BLaER1 treated with 17β-estradiol and CSF1 and Interleukin-3, amounts not matched to agents 10 nM and 100 nM (cell line): ENCODE results near the gene RTN1.

Experiments
- H3K27ac ChIP-seq, 11 experiments: shearing (Covaris generic); formaldehyde crosslinking; 2 replicates each; pipeline ENCODE4 v1.8.1; 2022
- H3K27me3 ChIP-seq, 11 experiments: shearing (Covaris generic); formaldehyde crosslinking; 2 replicates each; pipeline ENCODE4 v1.8.1; 2022
- H3K36me3 ChIP-seq, 11 experiments: shearing (Covaris generic); formaldehyde crosslinking; 2 replicates each; pipeline ENCODE4 v1.8.1; 2022
- H3K4me1 ChIP-seq, 10 experiments: shearing (Covaris generic); formaldehyde crosslinking; 2 replicates each; pipeline ENCODE4 v1.8.1; 2022
- H3K4me2 ChIP-seq, 11 experiments: shearing (Covaris generic); formaldehyde crosslinking; 2 replicates each; pipeline ENCODE4 v1.8.1; 2022
- H3K4me3 ChIP-seq, 10 experiments: shearing (Covaris generic); formaldehyde crosslinking; 2 replicates each; pipeline ENCODE4 v1.8.1; 2022
- H3K9ac ChIP-seq, 11 experiments: shearing (Covaris generic); formaldehyde crosslinking; 2 replicates each; pipeline ENCODE4 v1.8.1; 2022
- H3K9me3 ChIP-seq, 11 experiments: shearing (Covaris generic); formaldehyde crosslinking; replicated peaks in 1 of 11; 2 replicates each; pipeline ENCODE4 v1.8.1; 2022
- H4K20me1 ChIP-seq, 11 experiments: shearing (Covaris generic); formaldehyde crosslinking; 2 replicates each; pipeline ENCODE4 v1.8.1; 2022
- Cebpa-rat ChIP-seq, 11 experiments: shearing (Covaris generic); IDR thresholded peaks; 2 replicates each; pipeline ENCODE4 v1.8.1; 2022

Gene RTN1

GRCh38 chr14:59582845-59583509 is 287.6 kb downstream of the RTN1 start:
- H3K4me1 ChIP-seq = peaks cover 5 to 18% (median 10%) of the 10 kb centered on the region in 10 experiments; a peak in 16 of 20 replicates
- H3K9me3 ChIP-seq = peaks cover 0 to 14% (median 7%) of the 10 kb centered on the region in 11 experiments; a peak in 9 of 22 replicates
- no peak overlapping the region for H3K9ac ChIP-seq
- H3K4me2 ChIP-seq = peak overlapping the region in 1 of 11 experiments; percentile 34; a peak in 1 of 22 replicates
- H3K27ac ChIP-seq = no peak overlapping the region
- no peaks in the 10 kb centered on the region for H3K36me3 ChIP-seq
- H3K4me3 ChIP-seq = no peak overlapping the region
- H4K20me1 ChIP-seq = no peaks in the 10 kb centered on the region
- TF ChIP-seq Cebpa-rat (IDR thresholded peaks at IDR 0.05) = no peak
- H3K27me3 ChIP-seq = no peaks in the 10 kb centered on the region

DNA sequence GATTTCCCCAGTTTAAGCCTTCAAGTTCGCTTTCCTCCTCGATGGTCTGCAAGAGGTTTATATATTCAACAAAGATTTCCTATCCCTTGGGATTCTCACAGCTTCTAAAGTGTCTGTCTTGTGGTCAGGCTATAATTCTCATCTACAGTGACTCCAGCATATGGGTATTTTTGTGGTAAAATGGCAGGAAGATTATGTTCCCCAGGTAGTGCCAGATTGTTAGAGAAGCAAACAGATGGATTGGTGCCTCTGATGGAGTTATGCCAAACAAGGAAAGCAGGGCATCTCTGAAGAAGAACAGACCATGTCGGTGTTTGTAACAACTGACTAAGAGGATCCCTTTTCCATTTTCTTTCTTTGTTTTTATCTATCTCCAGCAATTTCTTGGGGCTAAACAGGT is 288.4 kb downstream of the RTN1 start:
- Histone ChIP-seq H3K9me3 (peaks cover 0 to 14% (median 7%) of the 10 kb centered on the region in 11 experiments; a peak in 9 of 22 replicates), H3K27ac (no peak overlapping the region), H3K36me3 (no peaks in the 10 kb centered on the region), H4K20me1 (no peaks in the 10 kb centered on the region), H3K27me3 (no peaks in the 10 kb centered on the region), H3K4me2 (no peak overlapping the region), H3K4me3 (no peak overlapping the region), H3K4me1 (peaks cover 5 to 18% (median 10%) of the 10 kb centered on the region in 10 experiments; a peak in 16 of 20 replicates), H3K9ac (no peak overlapping the region)
- no peak for TF ChIP-seq Cebpa-rat (IDR thresholded peaks at IDR 0.05)

DNA sequence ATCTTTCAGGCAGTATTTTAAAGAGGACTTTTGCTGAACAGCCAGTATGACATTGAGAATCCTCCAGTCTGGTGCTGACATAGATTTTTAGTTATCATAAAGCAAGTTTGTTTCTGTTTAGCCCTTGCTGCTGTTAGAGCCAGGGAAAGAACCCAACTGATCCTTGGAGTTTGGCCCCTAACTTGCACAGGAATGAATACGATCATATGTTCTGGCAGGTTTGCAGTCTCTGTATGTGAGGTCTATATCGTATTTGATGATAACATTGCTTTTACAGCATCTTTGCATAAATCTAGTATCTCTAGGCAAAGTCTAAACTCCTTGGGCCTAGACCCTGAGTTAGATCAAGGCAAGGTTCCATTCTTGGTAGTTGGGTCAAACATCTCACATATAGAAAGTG is 289.7 kb downstream of the RTN1 start:
- no peak for TF ChIP-seq Cebpa-rat (IDR thresholded peaks at IDR 0.05)

GRCh38 chr14:59576332-59577294 is 294.0 kb downstream of the RTN1 start, which contains the start of gene CCDC175:
Gene CCDC175 (minus strand): TSS chr14:59576812. CDS start chr14:59576775, 37 bp downstream.
- TF ChIP-seq Cebpa-rat (IDR thresholded peaks at IDR 0.05) = no peak
- no peaks in the 10 kb centered on the region for H3K36me3 ChIP-seq
- H3K27ac ChIP-seq = no peak within 1 kb of the TSS
- H3K9ac ChIP-seq = no peak within 1 kb of the TSS
- H4K20me1 ChIP-seq = no peaks in the 10 kb centered on the region
- H3K9me3 ChIP-seq = peaks cover 0 to 12% (median 7%) of the 10 kb centered on the region in 11 experiments; a peak in 8 of 22 replicates
- peaks cover 0 to 9% (median 6%) of the 10 kb centered on the region in 11 experiments; a peak in 14 of 22 replicates for H3K27me3 ChIP-seq
- peak within 1 kb of the TSS in 6 of 10 experiments; percentile 7 to 38 (median 14); a peak in 4 of 20 replicates for H3K4me3 ChIP-seq
- peak within 1 kb of the TSS; percentile 6 to 63 (median 35); a peak in 16 of 22 replicates for H3K4me2 ChIP-seq
- H3K4me1 ChIP-seq = no peaks in the 10 kb centered on the region; a peak in 1 of 20 replicates

More for the DNA sequence above, 289.7 kb downstream of the RTN1 start:
- Histone ChIP-seq H3K27ac (no peak overlapping the region), H3K4me1 (peaks cover 3 to 9% (median 5%) of the 10 kb centered on the region in 10 experiments; a peak in 16 of 20 replicates), H3K27me3 (peaks cover 0 to 9% (median 6%) of the 10 kb centered on the region in 11 experiments; a peak in 14 of 22 replicates), H4K20me1 (no peaks in the 10 kb centered on the region), H3K4me2 (no peak overlapping the region), H3K4me3 (no peak overlapping the region), H3K9ac (no peak overlapping the region), H3K36me3 (no peaks in the 10 kb centered on the region), H3K9me3 (peaks cover 5 to 17% (median 13%) of the 10 kb centered on the region in 11 experiments; a peak in 11 of 22 replicates)

- Histone ChIP-seq H3K4me2 (no peak overlapping the region), H4K20me1 (no peaks in the 10 kb centered on the region), H3K27ac (no peak overlapping the region), H3K9me3 (no peaks in the 10 kb centered on the region), H3K36me3 (no peaks in the 10 kb centered on the region), H3K4me3 (no peak overlapping the region), H3K27me3 (no peaks in the 10 kb centered on the region), H3K9ac (no peak overlapping the region), H3K4me1 (no peaks in the 10 kb centered on the region)
- TF ChIP-seq Cebpa-rat (IDR thresholded peaks at IDR 0.05) = no peak
These were observed 300.5 kb downstream of the RTN1 start for GRCh38 chr14:59570122-59570521.

DNA sequence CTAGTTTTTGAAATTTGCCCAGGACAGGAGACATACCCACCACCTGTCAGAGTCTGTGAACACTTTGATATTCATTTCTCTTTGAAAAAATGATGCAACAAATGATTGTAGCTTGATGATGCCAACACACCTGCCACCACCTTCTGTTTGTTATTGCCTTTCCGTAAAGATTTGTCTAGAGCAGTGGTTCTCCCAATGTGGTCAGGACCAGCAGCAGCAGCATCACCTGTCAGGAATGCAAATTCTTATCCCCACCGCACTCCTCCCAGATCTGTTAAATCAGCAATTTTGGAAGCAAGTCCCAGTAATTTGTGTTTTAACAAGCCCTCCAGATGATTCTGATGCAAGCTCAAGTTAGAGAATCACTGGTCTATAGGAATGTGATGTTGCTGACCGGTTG is 303.9 kb downstream of the RTN1 start:
- H3K27ac ChIP-seq = no peak overlapping the region
- no peaks in the 10 kb centered on the region for H3K9me3 ChIP-seq
- no peak overlapping the region for H3K4me3 ChIP-seq
- no peak overlapping the region for H3K4me2 ChIP-seq
- no peak overlapping the region for H3K9ac ChIP-seq
- no peaks in the 10 kb centered on the region for H4K20me1 ChIP-seq
- TF ChIP-seq Cebpa-rat (IDR thresholded peaks at IDR 0.05) = no peak
- no peaks in the 10 kb centered on the region for H3K27me3 ChIP-seq
- H3K4me1 ChIP-seq = no peaks in the 10 kb centered on the region
- H3K36me3 ChIP-seq = no peaks in the 10 kb centered on the region

GRCh38 chr14:59566296-59566695 is 304.3 kb downstream of the RTN1 start:
- no peak for TF ChIP-seq Cebpa-rat (IDR thresholded peaks at IDR 0.05)

DNA sequence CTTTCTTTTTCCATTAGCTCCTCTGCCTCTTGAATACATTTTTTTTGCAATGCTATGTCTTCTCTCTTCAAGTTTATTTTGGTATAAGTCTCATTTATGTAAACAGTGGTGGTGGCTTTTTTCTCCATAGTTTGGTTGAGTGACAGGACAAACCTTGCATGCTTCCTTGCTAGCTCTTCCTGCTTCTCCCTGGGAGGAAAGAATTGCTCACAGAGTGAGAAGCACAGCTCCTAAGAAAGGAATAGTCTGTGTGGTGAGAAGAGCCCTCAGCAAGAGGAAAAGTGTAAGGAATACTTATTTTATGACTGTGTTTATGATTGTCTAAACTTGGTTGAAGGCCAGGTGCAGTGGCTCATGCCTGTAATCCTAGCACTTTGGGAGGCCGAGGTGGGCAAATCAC is 305.5 kb downstream of the RTN1 start:
- H3K4me1 ChIP-seq = no peaks in the 10 kb centered on the region
- no peaks in the 10 kb centered on the region for H4K20me1 ChIP-seq
- H3K9me3 ChIP-seq = no peaks in the 10 kb centered on the region
- H3K4me3 ChIP-seq = no peak overlapping the region
- TF ChIP-seq Cebpa-rat (IDR thresholded peaks at IDR 0.05) = no peak
- H3K27me3 ChIP-seq = no peaks in the 10 kb centered on the region
- no peak overlapping the region for H3K27ac ChIP-seq
- no peaks in the 10 kb centered on the region for H3K36me3 ChIP-seq
- H3K9ac ChIP-seq = no peak overlapping the region
- H3K4me2 ChIP-seq = no peak overlapping the region

More at GRCh38 chr14:59566296-59566695, 304.3 kb downstream of the RTN1 start:
- Histone ChIP-seq H3K4me1 (no peaks in the 10 kb centered on the region), H4K20me1 (no peaks in the 10 kb centered on the region), H3K27ac (no peak overlapping the region), H3K36me3 (no peaks in the 10 kb centered on the region), H3K9me3 (no peaks in the 10 kb centered on the region), H3K4me3 (no peak overlapping the region), H3K27me3 (no peaks in the 10 kb centered on the region), H3K9ac (no peak overlapping the region), H3K4me2 (no peak overlapping the region)

DNA sequence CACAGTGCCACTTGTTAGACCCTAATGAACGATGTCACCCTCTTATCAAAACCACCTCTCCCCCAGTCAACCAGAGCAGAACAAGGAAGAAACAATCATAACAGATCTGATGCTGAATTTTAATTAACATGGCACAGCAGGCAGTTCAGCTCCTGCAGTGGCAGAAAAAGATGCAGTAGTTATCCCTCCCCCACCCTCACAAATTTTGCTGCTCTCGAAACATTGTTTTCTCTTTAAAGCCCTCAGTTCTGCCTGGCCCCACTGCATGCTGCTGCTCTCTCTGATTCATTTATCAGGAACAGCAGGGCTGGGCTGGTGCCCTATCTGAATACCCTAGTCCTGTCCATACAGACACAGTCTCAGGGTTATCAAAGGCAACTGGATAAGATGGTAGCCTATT is 306.2 kb downstream of the RTN1 start:
- TF ChIP-seq Cebpa-rat (IDR thresholded peaks at IDR 0.05) = no peak
- no peak overlapping the region for H3K27ac ChIP-seq
- H3K9ac ChIP-seq = no peak overlapping the region
- H3K4me1 ChIP-seq = no peaks in the 10 kb centered on the region
- H3K36me3 ChIP-seq = no peaks in the 10 kb centered on the region
- no peaks in the 10 kb centered on the region for H4K20me1 ChIP-seq
- H3K9me3 ChIP-seq = no peaks in the 10 kb centered on the region
- no peak overlapping the region for H3K4me2 ChIP-seq
- H3K27me3 ChIP-seq = no peaks in the 10 kb centered on the region
- no peak overlapping the region for H3K4me3 ChIP-seq
